Measurements from ENCODE around the gene DDX19B.

DDX19B gene

GRCh38 chr16:70254180-70254964 lies 44.6 kb upstream of the DDX19B start:
- Histone ChIP-seq H3F3A (ENCODE audit: insufficient read depth, low read length) (peaks cover 33% of the 10 kb centered on the region), H3K9me3 (replicated peaks; ENCODE audit: insufficient read depth, low read length) (no peaks in the 10 kb centered on the region), H3K4me3 (ENCODE audit: low read length) (no peak overlapping the region), H3K9me2 (replicated peaks; ENCODE audit: insufficient read depth, low read length) (no peaks in the 10 kb centered on the region), H3K4me1 (ENCODE audit: low read length) (no peaks in the 10 kb centered on the region), H3K79me2 (ENCODE audit: low read length) (peaks cover 17% of the 10 kb centered on the region), H3K27me3 (replicated peaks; ENCODE audit: insufficient read depth, low read length) (no peaks in the 10 kb centered on the region), H4K20me1 (ENCODE audit: insufficient read depth, low read length) (no peaks in the 10 kb centered on the region; the same call in 1 of the 2 replicates), H3K36me3 (replicated peaks; ENCODE audit: insufficient read depth, low read length) (0 out of 2 replicates have a peak, but pooled peaks cover 15% of the 10 kb centered on the region), H3K9ac (ENCODE audit: low read length) (no peak overlapping the region), H3K4me2 (ENCODE audit: low read depth, low read length) (no peak overlapping the region), H2AFZ (ENCODE audit: low read length) (no peak overlapping the region), H3K27ac (ENCODE audit: low read length) (no peak overlapping the region)
- TF ChIP-seq CTCF (IDR thresholded peaks at IDR 0.05; ENCODE audit: low read length) (no peak; the same call in 1 of the 2 replicates), EZH2 (optimal IDR thresholded peaks at IDR 0.05; ENCODE audit: low read depth, low read length) (no peak)
- no peak for DNase-seq

- Histone ChIP-seq H3K9me3 (replicated peaks; ENCODE audit: insufficient read depth, low read length) (no peaks in the 10 kb centered on the region), H3K4me3 (ENCODE audit: low read length) (no peak overlapping the region), H3K27ac (ENCODE audit: low read length) (no peak overlapping the region), H3F3A (ENCODE audit: insufficient read depth, low read length) (peaks cover 33% of the 10 kb centered on the region), H3K9ac (ENCODE audit: low read length) (no peak overlapping the region), H3K27me3 (replicated peaks; ENCODE audit: insufficient read depth, low read length) (no peaks in the 10 kb centered on the region), H3K79me2 (ENCODE audit: low read length) (peaks cover 11% of the 10 kb centered on the region), H3K9me2 (replicated peaks; ENCODE audit: insufficient read depth, low read length) (no peaks in the 10 kb centered on the region), H3K36me3 (replicated peaks; ENCODE audit: insufficient read depth, low read length) (0 out of 2 replicates have a peak, but pooled peaks cover 15% of the 10 kb centered on the region), H3K4me1 (ENCODE audit: low read length) (no peaks in the 10 kb centered on the region), H4K20me1 (ENCODE audit: insufficient read depth, low read length) (no peaks in the 10 kb centered on the region), H2AFZ (ENCODE audit: low read length) (no peak overlapping the region), H3K4me2 (ENCODE audit: low read depth, low read length) (no peak overlapping the region)
- no peak for DNase-seq
- TF ChIP-seq CTCF (IDR thresholded peaks at IDR 0.05; ENCODE audit: low read length) (no peak), EZH2phosphoT487 (IDR thresholded peaks at IDR 0.05; ENCODE audit: low read length) (no peak), EZH2 (optimal IDR thresholded peaks at IDR 0.05; ENCODE audit: low read depth, low read length) (no peak)
Observed at GRCh38 chr16:70254965-70255286, 44.1 kb upstream of the DDX19B start.

GRCh38 chr16:70255574-70255973 lies 43.4 kb upstream of the DDX19B start:
- 0 out of 2 replicates have a peak, but pooled peaks cover 15% of the 10 kb centered on the region for H3K36me3 ChIP-seq (replicated peaks; ENCODE audit: insufficient read depth, low read length)
- no peaks in the 10 kb centered on the region for H3K4me1 ChIP-seq (ENCODE audit: low read length)
- peaks cover 6% of the 10 kb centered on the region for H3K79me2 ChIP-seq (ENCODE audit: low read length)
- H3K4me3 ChIP-seq (ENCODE audit: low read length): no peak overlapping the region
- no peaks in the 10 kb centered on the region for H4K20me1 ChIP-seq (ENCODE audit: insufficient read depth, low read length)
- no peaks in the 10 kb centered on the region for H3K9me2 ChIP-seq (replicated peaks; ENCODE audit: insufficient read depth, low read length)
- no peaks in the 10 kb centered on the region for H3K9me3 ChIP-seq (replicated peaks; ENCODE audit: insufficient read depth, low read length)
- H2AFZ ChIP-seq (ENCODE audit: low read length): no peak overlapping the region
- no peaks in the 10 kb centered on the region for H3K27me3 ChIP-seq (replicated peaks; ENCODE audit: insufficient read depth, low read length)
- TF ChIP-seq EZH2phosphoT487 (IDR thresholded peaks at IDR 0.05; ENCODE audit: low read length) (no peak), EZH2 (optimal IDR thresholded peaks at IDR 0.05; ENCODE audit: low read depth, low read length) (no peak), CTCF (IDR thresholded peaks at IDR 0.05; ENCODE audit: low read length) (no peak)
- H3K27ac ChIP-seq (ENCODE audit: low read length): no peak overlapping the region
- peaks cover 33% of the 10 kb centered on the region for H3F3A ChIP-seq (ENCODE audit: insufficient read depth, low read length)
- H3K9ac ChIP-seq (ENCODE audit: low read length): no peak overlapping the region
- H3K4me2 ChIP-seq (ENCODE audit: low read depth, low read length): no peak overlapping the region
- no peak for DNase-seq
